Measurements from ENCODE around the gene SPRY1. TPM values are rescaled to one million over a fixed set of nuclear protein-coding genes. Genes with fewer than 3 reads are reported as not detected.
A peak's percentile ranks its signal among the peaks of the same experiment; 100 is the strongest.

SPRY1 gene, protein sequence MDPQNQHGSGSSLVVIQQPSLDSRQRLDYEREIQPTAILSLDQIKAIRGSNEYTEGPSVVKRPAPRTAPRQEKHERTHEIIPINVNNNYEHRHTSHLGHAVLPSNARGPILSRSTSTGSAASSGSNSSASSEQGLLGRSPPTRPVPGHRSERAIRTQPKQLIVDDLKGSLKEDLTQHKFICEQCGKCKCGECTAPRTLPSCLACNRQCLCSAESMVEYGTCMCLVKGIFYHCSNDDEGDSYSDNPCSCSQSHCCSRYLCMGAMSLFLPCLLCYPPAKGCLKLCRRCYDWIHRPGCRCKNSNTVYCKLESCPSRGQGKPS
- total RNA-seq: 100 to 1,000 TPM in 2 of 4 donors, 10 to 100 TPM in 2; 79.3 to 118 (median 98.4) TPM

DNA sequence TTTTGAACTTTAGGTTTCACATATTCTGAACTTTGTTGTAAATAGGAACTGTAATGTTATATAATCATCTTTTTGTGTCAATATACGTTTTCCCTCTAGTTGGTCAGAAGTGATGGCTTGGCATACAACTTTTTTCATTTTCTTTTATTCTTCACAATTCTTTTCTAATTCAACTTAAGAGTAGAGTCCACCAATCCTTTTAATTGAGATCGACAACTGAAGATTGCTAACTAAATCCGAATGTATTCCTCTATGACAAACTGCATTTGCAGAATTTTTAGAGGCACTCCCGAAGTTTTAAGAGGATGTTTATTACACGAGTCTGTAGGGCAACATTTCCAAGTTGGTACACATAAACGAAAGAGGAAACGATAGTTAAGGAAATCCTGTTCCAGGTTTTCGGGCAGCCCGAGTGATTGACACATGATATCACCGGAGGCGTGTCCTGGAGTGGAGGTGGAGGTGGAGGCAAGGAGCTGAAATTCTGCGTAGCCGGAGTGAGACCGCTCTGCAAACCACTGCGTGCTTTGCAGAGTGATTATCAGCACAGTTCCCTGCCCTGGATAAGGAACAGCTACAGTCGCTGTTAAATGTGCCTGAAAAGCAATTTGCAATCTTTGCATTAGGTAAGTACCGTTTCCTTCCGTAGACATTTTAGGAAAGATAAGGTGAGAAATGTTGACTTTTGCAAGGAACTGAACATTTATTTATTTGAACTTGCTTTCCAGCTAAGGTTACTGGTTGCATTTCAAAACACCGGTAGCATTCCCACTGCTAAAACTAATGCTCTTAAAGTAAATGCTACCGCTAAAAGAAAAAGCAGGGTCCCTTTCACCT is at the start of gene SPRY1:
TSS of gene SPRY1 (plus strand) at position 489 of the 837 bp plus-strand sequence. CDS start 4,797 bp downstream, outside the sequence.
- peaks cover 0 to under 1% of the 10 kb centered on the region in 2 donors for H3K36me3 ChIP-seq
- H3K4me1 ChIP-seq: peaks cover 0 to 21% (median 0%) of the 10 kb centered on the region in 3 donors
- peak; percentile 72 for ATAC-seq
- H3K9me3 ChIP-seq: no peaks in the 10 kb centered on the region
- WGBS, 2 donors (ENCODE audit: low coverage in 1 of 2): 0 to 6% methylated on average over 10 to 20 of the region's 20 CpGs
- H3K27me3 ChIP-seq: no peaks in the 10 kb centered on the region
- peak within 1 kb of the TSS; percentile 57 to 82 for H3K4me3 ChIP-seq
- TF ChIP-seq POLR2AphosphoS5 (IDR thresholded peaks at IDR 0.05) (peak; percentile 80), CTCF (IDR thresholded peaks at IDR 0.05) (peak in 1 of 4 experiments; percentile 5), POLR2A (IDR thresholded peaks at IDR 0.05) (peak; percentile 61 to 67), EP300 (IDR thresholded peaks at IDR 0.05) (no peak)
- H3K27ac ChIP-seq: peak within 1 kb of the TSS; percentile 51 to 97 (median 94)

DNA sequence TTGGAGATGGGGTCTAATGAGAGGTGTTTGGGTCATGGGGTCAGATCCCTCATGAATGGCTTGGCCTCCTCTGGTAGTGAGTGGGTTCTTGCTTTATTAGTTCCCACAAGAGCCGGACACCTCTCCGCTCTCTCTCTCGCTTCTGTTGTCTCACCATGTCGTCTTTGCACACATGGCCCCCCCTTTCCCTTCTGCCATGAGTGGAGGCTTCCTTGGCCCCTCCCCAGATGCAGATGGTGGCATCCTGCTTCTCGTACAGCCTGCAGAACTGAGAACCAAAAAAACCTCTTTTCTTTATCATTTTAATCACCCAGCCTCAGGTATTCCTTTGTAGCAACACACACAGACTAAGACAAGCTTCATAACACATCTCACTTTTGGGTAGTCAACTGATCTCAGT is 49.6 kb upstream of the SPRY1 start:
- WGBS, 2 donors (ENCODE audit: low coverage in 1 of 2): 98 to 100% methylated on average over 1 to 5 of the region's 5 CpGs
- TF ChIP-seq CTCF (IDR thresholded peaks at IDR 0.05) (no peak), POLR2A (IDR thresholded peaks at IDR 0.05) (no peak), POLR2AphosphoS5 (IDR thresholded peaks at IDR 0.05) (no peak), EP300 (IDR thresholded peaks at IDR 0.05) (no peak)
- no peak overlapping the region for H3K27ac ChIP-seq
- H3K27me3 ChIP-seq: no peaks in the 10 kb centered on the region
- no peak for ATAC-seq
- H3K4me1 ChIP-seq: peaks cover 0 to 2% (median 0%) of the 10 kb centered on the region in 3 donors
- H3K36me3 ChIP-seq: no peaks in the 10 kb centered on the region
- H3K4me3 ChIP-seq: no peak overlapping the region
- H3K9me3 ChIP-seq: no peaks in the 10 kb centered on the region

DNA sequence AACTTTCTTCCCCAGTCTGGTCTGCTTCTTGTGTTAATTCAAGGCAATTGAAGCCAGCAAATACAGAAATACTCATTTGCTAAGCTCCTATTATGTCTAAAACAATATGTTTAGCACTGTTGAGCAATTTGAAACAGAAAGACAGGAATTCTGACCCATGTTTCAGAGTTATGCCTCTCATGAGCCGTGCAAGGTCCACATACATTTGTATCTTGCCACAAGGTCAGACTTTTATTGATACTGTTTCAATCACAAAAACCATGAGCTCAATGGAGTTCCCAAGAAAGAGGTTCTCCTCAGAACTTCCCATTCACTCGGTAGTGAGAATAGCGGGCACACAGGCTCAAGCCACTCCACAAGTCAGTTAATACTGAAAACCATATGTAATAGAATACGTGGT is 47.6 kb upstream of the SPRY1 start:
- 81 to 100% methylated on average over 2 to 3 of the region's 4 CpGs for WGBS, 2 donors (ENCODE audit: low coverage in 1 of 2)
- H3K4me1 ChIP-seq: peaks cover 0 to 18% (median 5%) of the 10 kb centered on the region in 3 donors
- no peak overlapping the region for H3K4me3 ChIP-seq
- H3K27me3 ChIP-seq: no peaks in the 10 kb centered on the region
- TF ChIP-seq EP300 (IDR thresholded peaks at IDR 0.05): no peak
- TF ChIP-seq CTCF (IDR thresholded peaks at IDR 0.05): no peak
- TF ChIP-seq POLR2A (IDR thresholded peaks at IDR 0.05): no peak
- no peak for ATAC-seq
- H3K9me3 ChIP-seq: no peaks in the 10 kb centered on the region
- H3K36me3 ChIP-seq: no peaks in the 10 kb centered on the region
- H3K27ac ChIP-seq: no peak overlapping the region

- Histone ChIP-seq H3K36me3 (no peaks in the 10 kb centered on the region), H3K4me3 (no peak overlapping the region), H3K9me3 (no peaks in the 10 kb centered on the region), H3K4me1 (peaks cover 0 to 18% (median 5%) of the 10 kb centered on the region in 3 donors), H3K27me3 (no peaks in the 10 kb centered on the region), H3K27ac (no peak overlapping the region)
- ATAC-seq: no peak
- no peak for TF ChIP-seq POLR2A (IDR thresholded peaks at IDR 0.05)
- TF ChIP-seq POLR2AphosphoS5 (IDR thresholded peaks at IDR 0.05): no peak
- TF ChIP-seq CTCF (IDR thresholded peaks at IDR 0.05): no peak
- no peak for TF ChIP-seq EP300 (IDR thresholded peaks at IDR 0.05)
- WGBS, 2 donors (ENCODE audit: low coverage in 1 of 2): 77 to 98% methylated on average over 7 of the region's 7 CpGs
These were observed 47.0 kb upstream of the SPRY1 start for GRCh38 chr4:123349421-123350190.
